Inflammatory macrophage (primary cell): ENCODE results near the gene RPH3AL.
"Not testable (repeated sequence)": the region's sequence is repeated elsewhere in the genome, so short reads cannot be mapped to it uniquely, and the experiment has no call there.

Experiments
- DNase-seq, 2 donors: peaks; one replicate each; pipeline ENCODE4 v3.0.0-alpha.2; 2020 to 2022

RPH3AL gene

DNA sequence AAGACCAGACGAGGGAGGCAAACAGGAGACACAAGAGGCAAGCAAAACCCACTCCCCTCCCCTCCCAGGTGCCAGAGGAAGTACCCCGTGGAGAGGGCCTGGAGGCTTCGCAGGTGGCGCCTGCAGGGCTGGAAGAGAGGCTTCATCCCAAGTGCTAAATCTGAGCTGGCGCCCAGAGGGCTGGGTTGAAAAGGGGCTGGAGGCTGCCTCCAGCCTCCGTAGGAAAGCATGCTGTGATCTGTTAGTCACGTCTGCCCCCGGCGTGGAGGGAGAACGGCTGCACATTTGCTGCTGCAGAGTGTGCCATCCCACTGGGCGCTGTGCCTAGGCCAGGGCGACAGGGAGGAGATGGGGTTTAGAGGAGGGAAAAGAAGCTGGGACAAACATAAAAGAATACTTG, 16.9 kb downstream of the RPH3AL start:
- DNase-seq: no peak

DNA sequence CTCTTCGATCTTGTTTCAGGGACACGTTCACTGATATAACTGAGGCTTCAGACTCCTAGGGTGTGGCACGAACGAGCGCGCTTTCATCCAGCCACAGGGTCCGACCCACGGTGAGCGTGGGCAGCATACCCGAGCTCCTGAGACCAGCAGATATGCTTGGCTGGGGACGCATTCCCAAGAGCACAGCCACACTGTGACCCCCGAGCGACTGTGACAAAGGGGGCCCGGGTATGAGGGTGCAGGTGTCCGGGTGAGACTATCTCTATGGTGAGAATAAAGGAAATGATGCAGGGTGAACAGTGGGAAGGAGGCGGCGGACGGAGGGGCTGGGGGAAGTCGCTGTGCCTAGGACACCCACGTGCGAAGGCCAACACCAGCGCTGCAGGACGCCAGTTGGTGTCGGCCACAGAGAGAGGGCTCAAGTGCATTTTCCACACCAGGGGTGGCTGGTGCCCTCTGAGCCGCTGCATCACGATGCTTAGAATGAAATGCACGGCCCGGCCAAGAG, 17.6 kb downstream of the RPH3AL start:
- DNase-seq: no peak

DNA sequence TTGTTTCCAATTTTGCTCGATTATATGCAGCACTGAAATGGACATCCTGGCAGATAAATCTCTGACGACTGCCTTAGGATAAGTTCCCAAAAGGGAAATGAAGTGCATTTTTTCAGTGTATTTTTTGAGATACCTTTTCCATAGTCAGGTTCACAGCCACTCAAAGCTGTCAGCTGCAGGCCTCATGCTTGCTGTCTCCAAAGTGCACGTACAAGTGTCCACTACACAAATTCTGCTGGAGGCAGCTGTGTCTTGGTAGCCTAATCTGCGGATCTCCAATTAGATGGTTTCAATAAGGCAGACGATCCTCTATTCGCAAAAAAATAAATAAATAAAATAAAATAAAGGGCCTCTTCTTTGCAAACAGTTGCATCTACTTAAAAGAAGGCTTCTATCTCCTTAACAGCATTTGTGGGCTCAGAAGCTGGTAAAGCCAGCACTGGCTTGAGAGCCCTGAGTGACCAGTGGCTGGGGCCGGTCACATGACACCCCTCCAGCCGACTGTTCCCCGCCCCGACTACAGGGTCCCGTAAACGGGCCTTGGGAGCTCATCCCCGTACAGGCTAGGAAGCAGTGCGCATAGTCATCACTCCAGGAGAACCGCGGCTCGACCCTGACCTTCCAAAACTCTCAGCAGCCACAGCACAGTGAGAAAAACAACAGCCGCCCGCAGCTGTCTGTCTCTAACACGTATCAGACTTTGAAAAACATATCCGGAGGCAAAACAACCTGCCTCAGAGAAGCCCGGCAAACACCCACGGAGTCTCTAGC, 18.8 kb downstream of the RPH3AL start:
- peak in 1 of 2 donors; percentile 22 for DNase-seq

DNA sequence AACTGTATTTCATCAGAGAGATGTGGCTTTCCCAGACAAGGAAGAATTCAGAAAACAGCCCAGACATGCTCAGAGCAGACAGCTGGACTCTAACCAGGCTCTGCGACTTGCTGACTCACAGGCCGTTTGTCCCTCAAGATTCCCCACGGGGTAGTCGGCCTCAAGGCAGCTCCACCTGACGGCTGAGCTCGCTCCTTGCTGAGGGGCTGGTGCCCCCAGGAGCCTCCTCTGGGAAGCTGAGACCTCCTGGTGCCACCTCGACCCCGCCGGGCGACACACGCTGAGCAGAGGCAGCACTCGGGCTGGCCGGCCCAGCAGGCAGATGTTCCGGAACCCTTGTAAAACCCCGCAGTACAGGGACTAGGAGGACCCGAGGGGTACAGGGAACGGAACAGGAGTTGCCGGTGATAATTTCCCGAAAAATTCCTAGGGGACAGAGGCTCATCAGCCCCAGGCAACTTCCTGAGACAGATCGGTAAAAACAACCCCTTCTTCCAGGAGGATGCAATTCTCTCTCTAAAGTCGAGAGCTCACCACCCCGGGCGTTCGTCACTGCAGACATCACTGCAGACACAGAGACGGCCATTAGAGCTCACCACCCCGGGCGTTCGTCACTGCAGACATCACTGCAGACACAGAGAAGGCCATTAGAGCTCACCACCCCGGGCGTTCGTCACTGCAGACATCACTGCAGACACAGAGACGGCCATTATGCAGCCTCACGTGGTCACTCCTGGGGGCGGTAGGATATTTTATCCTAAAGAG, 19.9 kb downstream of the RPH3AL start:
- no peak for DNase-seq

DNA sequence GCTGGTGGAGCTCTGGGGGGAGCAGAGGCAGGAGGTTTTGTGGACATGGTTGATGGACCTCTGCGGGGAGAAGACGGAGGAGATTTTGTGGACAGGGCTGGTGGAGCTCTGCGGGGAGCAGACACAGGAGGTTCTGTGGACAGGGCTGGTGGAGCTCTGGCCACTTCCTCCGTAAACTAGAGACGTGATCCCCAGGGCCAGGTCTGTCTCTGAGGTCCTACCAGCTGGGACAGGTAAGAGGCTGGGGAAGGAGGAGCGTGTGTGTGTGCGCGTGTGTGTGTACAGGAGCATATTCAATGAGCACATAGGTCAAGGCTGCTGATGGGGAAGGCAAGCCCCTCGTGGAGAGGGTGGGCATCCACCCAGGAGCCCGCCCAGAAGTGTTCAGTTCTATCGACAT, 20.6 kb downstream of the RPH3AL start:
- no peak for DNase-seq

DNA sequence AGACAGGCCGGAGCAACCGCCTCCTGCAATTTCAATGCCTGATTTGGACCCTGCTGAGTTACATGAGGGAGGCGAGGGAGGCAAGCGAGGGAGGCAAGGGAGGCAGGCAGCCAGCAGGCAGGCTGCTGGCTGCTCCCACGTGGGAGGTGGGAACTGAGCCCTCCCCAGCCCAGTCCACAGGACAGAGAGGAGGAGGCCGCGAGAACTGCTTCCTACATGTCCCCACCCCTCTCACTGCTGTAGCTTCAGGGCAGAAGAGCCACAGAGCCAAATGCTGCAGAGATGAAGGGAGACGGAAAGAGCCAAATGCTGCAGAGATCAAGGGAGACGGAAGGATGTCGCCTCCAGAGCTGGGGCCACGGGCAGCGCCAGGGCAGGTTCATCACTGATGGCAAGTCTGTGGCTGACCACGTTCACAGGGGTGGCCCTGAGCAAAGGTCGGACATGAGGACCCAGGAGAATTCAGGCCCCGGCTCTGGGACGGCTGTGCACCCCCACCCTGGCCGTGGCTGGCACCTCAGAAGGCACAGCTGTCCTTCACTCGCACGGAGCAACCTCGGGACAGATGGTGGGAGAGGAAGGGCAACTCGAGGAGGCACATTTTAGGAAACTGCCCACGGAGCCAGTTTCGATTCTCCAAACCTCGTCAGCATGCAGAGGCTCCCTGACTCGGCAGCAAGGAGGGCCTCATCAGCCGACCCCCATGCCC, 21.5 kb downstream of the RPH3AL start:
- peak; percentile 65 to 87 for DNase-seq

DNA sequence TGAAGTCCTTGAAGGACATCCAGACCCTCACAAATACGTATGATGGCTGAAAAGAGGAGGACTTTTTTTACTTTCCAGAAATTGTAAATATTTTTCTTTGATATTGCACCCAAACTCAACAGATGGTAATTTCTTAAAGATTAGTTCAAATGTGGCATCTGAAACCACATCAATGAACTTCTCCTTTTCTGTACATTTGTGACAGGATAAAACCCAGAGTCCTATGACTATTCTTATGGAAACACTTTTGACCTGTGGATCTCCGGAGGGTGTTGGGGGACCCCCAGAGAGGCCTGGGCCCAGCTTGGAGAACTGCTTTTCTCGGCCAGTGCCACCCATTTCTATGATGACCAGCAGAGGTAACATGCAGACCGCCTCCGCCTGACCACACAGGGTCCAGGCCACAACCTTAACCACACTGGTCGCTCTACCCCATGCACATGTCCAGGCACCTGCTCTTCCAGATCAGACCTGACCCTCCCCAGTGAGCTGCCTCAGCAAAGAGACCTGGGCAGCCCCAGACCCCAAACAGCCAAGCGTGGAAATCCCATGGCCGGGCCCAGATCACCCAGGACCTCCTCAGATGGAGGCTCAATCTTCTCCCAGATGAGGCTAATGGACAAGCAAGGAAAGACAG, 22.7 kb downstream of the RPH3AL start:
- DNase-seq: peak in 1 of 2 donors; percentile 43

DNA sequence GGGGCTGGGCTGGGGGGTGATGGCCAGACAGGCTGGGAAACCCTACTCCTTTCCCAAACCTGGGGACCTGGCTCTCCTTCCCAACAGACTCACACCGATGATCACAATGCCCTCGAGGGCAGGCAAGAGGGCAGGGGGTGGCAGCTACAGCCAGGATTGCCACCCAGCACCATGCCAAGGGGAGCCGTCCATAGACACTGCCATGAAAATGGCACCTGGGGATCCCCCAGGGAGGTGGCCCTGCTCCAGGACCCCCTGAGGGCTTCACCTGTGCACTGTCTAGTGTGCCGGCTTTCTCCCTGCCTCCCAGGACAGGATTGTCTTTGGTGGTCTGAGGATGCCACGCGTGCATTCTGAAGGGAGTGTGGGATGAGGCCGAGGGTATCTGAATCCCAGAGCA, 24.6 kb downstream of the RPH3AL start:
- no peak for DNase-seq

DNA sequence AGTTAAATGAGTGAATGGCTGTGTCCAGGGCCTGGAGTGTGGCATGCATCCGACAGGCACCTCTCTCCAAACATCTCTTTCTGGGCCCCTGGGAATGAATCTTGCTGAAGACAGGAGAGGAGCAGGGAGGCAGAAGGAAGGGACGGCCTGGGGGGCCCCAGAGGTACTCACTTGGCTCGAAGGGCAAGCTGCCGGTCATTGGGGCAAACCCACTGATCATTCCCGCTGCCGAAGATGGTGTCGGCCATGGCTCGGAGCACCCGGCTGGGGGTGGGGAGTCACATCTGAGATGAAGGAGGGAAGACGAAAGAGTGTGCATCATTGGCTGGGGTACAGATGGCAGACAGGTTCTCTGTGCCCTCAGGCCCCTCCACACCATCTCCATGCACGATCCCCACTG, 25.3 kb downstream of the RPH3AL start:
- no peak for DNase-seq

DNA sequence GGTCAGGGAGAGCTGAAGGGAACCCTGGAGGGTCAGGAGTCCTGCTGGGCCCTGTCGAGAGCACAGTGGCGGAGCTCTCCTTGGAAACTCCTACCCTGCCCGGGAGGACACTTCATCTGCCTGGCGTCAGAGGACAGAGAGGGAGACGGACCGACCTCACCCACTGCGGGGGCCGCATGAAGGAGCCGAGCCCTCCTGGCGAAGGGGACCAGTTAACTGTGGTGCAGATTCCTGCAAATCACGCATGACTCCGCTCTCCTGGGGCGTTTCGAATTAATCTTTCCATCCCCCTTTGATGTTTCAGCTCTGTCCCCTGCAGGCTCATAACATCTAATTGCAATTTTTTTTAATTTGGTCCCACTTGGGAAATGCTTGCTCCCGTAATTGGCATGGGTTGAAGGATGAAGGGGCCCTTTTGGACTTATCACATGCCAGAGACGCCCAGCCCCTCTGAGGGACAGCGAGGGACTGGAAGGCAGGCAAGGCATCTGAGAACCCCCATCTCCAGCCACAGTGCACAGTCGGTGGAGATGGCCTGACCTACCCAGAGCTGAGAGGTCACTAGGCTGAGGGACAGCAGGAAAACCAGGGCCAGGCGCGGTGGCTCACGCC, 26.5 kb downstream of the RPH3AL start:
- DNase-seq: no peak

DNA sequence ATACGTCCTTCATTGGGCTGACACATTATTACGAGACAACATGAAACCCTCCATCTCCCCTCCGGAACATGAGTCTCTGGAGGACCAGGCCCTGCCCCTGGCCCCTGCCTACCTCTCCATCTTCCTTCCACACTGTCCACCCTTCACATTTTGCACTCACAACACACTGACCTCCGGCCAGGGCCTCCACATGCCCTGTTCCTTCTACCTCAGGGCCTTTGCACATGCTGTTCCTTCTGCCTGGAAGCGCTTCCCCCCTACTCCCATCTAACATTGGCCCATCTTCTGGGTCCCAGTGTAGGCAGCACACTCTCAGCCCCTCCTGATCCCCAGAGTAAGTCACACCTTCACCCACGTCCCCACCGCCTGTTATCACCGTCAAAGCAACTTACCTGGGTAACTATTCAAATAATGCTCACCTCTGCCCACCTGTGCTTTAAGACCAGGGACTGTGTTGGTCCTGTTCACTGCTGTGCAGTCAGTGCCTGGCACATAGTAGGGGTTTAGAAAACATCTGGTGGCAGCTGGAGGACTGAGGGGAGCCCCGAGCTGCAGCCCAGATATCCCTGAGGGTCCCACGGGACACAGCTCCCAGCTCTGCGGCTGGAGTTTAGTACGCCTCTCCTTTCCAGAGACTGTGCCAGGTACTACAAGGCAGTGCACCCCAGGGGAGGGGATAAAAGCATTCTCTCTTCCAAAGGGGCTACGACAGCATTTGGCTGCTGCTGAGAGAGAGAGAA, 27.2 kb downstream of the RPH3AL start:
- no peak for DNase-seq

DNA sequence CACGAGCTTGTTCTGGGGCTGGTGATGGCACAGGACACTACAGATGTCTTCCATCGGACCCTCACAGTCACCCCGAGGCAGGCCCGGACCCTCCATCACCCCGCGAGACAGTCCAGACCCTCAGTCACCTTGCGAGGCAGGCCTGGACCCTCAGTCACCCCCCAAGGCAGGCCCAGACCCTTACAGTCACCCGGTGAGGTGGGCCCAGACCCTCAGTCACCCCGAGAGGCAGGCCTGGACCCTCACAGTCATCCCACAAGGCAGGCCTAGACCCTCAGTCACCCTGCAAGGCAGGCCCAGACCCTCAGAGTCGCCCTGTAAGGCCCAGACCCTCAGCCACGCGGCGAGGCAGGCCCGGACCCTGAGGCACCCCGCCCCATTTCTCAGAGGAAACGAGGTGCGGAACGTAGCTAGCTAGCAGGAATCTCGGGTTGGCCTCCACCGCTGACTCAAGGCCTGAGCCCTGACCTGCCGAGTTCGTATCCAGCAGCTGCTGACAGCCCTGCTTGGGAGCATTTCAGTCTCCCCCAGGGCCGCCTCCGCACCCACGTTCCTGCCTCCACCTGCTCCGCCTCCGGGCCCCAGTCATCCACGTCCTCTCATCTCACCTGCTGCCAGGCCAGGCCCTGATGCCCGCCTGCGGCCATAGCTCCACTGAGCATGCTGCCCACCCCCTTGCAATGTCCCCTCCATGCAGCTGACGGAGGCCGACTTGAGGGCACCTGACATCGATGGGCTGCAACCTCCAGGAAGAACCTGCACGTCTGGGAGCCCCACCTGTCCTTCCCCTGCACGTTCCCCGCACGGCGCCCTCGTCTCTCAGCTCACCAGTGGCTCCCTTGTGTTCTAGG, 28.7 kb downstream of the RPH3AL start:
- no peak for DNase-seq

DNA sequence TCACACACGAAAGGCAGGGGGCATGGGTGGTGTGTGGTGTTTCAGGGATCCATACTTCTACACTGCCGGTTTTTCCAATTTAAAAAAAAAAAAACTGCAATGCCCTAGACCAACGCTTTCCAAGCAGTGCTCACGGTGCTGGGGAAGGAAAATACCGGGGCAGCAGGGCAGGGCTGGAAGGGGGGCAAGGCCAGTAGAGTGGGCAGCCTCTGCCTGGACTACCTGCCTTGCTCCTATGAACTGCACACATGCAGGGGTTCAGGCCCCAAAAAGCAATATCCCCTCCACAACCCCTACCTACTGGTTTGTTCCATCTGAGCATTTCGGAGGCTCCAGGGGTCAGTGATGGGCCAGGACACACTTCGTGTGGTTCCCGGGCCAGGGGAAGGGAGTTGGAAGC, 29.4 kb downstream of the RPH3AL start:
- DNase-seq: no peak

DNA sequence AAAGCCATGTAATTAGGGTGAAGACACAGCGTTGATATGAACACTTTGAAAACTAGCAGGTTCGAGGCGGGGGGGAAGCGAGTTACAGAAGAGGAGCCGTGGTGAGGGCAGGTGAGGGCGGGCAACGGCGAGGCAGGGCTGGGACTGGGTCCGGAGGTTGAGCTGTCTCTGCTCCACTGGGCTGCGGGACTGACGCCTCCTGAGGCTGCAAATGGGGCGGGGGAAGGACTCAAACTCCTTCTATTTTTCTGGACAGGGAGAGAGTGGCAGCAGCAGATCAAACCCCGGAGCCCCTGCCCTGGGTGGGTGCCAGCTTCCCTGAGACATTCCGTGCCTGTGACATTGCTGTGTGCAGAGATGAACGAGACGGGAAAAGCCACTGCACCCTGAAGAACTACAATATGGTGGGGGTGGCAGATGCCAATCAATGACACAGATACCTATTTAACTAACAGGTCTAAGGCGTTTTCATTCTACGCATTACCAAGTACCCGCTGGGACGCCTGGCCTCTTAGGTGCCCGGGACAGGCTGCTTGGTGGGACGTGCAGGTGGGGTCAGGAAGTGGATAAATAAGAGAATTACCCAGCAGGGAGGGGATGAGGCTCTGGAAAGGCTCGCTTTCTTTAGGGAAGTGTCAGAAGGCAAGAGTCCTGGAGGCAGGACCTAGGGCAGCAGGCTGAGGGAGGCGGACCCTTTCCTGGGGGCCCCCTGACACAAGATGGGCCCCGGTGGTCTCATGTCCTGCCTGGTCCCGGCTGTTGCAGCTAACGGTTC, 30.4 kb downstream of the RPH3AL start:
- DNase-seq: no peak

DNA sequence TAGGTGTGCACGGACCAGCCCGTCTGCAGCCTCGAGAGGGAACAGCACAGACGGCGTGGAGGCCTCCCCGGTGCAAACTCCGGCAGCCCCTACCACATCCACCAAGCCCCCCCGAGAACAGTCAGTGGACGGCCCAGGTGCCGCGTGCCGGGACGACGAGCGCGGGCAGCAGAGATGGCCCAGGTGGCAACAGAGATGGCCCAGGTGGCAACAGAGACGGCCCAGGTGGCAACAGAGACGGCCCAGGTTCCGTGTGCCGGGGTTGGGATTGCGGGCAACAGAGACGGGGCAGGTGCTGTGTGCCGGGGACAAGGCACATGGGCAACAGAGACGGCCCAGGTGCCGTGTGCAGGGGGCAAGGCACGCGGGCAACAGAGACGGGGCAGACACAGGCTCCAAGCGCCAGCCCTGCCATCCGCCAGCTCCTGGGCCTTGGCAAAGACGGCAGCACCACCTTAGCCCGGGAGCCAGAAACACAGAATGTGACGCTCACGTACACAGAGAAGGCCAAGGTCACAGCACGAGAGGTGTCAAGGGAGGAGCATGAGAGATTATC, 31.1 kb downstream of the RPH3AL start:
- no peak for DNase-seq

DNA sequence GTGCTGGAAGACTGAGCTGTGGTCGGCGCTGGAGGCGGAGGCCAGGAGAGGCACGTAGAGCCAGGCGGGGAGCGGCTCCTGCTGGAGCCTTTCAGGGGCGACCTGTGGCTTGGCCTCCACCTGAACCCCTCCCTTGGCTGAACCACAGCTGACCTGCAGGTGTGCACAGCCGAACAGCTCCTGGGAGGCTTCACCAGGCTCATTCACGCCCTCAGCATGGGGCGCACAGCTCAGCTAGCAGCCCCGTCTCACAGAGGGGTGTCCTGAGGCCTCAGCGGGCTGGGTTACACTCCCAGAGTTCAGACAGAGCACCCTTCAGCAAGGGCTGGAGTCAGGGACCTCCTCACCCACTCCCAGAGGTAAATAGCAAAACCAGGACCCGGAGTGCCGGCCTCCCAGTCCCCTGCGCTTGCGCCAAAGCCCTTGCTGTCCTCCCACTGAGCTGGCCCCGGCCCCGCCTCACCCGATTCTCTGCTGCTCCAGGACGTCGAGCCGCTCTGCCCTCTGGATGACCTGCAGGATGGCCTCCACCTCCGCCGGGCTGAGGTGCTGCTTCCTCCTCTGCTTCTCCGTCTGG, 31.7 kb downstream of the RPH3AL start:
- DNase-seq: no peak

DNA sequence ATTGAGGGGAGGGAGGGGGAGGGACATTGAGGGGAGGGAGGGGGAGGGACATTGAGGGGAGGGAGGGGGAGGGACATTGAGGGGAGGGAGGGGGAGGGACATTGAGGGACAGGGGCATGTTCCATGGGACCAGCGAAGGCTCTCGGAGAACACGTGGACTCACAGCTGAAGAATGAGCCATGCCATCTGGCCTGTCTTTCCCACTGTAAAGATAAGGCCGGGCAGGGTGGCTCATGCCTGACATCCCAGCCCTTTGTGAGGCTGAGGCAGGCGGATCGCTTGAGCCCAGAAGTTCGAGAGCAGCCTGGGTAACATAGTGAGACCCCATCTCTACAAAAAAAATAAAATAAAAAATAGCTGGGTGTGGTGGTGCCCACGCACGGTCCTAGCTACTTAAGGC, 32.5 kb downstream of the RPH3AL start:
- no peak for DNase-seq

DNA sequence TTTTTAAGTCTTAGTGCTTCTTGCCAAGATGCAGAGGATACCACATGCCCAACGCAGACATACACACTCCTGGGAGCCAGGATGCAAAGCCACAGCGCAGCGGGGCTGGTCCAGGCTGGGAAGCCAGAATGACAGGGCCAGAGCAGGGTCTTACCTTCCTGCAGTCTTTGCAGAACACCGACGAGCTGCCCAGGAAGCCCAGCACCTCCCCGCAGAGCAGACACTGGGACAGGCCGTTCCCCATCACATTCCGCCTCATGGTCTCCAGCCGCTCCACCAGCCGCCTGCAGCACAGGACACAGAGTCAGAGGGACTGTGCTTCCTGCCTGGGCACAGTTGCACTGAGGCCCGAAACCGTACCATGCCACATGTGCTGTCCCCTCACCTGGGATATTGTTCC, 33.3 kb downstream of the RPH3AL start:
- no peak for DNase-seq

DNA sequence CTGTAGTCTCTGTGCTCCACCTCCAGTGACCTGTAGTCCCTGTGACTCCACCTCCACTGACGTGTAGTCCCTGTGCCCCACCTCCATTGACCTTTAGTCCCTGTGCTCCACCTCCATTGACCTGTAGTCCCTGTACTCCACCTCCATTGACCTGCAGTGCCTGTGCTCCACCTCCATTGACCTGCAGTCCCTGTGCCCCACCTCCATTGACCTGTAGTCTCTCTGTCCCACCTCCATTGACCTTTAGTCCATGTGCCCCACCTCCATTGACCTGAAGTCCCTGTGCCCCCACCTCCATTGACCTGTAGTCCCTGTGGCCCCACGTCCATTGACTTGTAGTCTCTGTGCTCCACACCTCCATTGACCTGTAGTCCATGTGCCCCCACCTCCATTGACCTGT, 35.5 kb downstream of the RPH3AL start:
- not testable (repeated sequence) for DNase-seq
